ENCODE results near the gene OR6S1.
"Not testable (repeated sequence)": the region's sequence is repeated elsewhere in the genome, so short reads cannot be mapped to it uniquely, and the experiment has no call there.

OR6S1 gene

DNA sequence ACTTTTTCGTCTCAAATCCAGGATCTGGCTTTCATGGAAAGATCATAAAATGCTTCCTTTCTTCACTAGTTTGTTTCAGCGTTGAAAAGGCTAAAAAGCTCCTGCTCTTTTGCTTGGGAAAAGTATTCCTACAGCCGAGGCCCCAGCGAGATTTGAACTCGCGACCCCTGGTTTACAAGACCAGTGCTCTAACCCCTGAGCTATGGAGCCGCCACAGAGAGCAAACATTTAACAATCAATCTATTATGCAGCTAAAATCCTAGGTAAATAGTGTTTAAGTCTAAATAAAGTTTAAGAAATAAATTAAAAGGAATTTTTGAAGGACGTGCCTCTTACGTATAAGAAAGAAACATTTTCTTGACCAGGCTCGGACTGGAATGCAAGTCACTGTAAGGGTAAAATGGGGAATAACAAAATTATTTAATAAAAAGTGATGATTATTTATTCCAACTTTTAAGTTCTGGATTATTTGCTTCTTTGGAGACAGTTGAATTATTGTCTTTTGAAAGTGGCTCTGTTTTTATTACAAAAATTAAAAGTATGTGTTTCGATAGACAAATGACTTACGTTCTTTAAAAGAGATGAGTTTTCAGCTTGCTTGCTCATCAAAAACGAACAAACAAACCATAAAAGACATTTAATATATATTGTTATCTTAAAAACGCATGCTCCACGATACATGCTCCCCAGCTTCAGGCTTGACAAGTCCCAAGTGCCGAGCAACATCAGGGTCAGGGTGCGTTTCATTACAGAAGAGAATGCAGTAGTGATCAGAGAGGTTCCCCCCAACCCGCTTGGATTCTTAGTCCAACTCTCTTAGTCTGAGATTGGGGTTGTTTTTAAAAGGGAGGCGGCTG, 10.2 kb downstream of the OR6S1 start:
- peak; percentile 66 for DNase-seq (ENCODE audit: low read depth, low spot score)

DNA sequence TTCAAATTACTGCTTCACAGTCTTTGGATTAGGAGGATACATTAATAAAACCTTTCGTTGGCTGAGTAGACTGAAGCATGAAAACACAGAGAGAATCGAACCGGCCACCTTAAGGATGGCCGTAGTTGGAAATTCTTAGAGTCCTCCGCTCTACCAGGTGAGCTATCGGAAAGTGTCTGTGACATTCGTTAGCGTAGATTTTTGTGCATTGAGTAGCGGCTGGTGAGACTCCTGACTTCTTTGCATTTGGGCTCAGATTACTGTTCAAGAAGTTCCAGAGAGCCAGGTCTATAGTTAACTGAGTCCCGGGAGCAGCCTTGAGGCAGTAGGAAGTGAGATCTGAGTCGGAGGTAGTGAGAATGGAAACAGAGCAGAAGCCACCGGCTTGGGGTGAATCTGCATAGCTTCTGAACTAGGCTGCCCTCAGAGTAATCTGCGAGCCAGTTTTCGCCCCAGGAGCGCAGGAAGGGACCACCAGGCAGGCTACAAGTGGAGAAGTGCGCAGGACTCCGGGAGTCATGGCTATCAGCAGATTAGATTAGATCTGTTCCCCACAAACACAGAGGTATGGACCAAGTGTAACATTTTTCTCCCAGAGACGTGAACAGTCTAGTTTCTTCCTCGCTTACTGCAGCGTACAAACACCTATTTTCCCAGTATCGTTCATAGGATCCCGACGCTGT, 11.0 kb downstream of the OR6S1 start:
- peak; percentile 89 for DNase-seq (ENCODE audit: low read depth, low spot score)

DNA sequence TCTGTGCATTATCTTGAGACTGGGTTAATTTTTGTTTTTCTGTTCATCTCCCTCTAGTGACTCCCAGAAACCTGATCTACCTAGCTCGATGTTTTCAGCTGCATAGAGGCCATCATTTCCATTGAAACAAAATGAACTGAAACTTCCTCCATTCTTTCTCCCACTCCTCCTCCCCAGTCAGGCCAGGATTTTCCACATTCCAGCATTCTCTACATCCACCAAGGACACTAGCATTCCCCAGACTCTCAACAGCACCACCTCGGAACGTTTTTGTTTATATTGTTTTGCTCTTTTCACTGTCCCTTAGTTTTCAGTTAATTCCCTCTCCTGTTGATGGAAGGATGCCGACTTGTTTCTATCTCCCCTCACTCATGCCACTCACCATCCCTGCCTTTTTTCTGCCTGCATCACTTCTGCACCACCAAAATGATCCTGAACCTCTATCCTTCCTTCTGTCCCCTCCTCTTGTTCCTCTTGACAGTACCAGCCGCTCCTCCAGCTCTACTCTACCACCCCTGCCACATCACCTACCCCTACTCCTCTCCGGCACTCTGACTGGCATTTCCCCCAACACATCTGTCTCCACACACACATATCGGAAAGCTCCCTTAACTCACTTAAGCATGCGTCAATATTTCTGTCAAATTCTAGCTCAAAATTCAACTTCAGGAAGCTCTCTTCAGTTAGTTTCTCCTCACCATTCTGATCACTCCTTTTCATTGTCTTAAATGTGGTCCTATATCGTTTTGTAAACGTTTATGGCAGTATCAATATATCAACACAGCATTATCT, 13.2 kb downstream of the OR6S1 start:
- DNase-seq (ENCODE audit: low read depth, low spot score), result no peak

DNA sequence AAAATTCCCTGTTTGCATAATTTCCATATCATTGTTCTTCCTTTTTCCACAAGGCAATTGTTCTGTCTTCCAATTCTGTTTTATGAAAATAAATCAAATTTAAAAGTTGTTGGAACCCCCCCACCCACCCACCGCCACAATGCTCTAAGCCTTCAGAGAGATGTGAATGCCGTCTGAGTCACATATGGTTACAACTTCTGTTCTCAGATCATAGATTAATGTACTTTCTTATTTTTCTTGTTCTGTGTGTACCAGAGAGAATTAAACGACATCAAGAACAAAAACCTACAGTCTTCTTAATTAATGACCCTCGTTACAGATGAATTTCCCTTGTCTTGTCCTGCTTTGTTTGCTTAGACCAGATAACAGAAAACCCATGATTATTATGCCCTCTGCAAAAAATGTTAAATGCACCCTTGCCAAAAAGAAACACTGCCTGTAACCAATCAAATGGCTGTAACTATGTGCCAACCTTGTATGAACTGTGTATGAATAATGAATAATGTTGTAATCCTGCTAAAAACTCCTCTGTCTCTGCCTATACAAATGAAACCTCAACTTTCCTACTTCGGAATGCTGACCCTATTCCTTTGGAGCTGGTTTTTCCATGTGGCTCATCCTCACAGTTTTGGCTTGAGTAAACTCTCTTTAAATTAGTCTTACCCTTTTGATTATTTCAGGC, 14.0 kb downstream of the OR6S1 start:
- DNase-seq (ENCODE audit: low read depth, low spot score), result no peak

DNA sequence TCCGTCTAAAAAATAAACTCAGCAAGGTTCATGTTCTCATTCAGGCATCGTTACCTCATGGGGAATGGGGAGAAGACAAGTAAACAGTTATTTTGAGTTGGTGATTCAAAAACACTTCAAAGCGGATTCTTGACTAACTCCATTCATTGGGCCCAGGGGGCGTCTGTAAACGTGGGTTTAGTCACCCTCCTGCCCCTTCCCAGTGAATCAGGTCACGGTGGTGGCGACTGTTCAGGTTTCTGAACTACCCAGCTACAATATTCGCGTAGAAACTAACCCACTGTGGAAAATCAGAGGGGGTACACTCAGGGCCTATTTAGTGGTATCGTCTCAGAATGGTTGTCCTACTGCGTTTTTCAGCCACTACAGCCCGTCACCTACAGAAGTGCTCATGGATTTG, 15.2 kb downstream of the OR6S1 start:
- DNase-seq (ENCODE audit: low read depth, low spot score), result no peak

DNA sequence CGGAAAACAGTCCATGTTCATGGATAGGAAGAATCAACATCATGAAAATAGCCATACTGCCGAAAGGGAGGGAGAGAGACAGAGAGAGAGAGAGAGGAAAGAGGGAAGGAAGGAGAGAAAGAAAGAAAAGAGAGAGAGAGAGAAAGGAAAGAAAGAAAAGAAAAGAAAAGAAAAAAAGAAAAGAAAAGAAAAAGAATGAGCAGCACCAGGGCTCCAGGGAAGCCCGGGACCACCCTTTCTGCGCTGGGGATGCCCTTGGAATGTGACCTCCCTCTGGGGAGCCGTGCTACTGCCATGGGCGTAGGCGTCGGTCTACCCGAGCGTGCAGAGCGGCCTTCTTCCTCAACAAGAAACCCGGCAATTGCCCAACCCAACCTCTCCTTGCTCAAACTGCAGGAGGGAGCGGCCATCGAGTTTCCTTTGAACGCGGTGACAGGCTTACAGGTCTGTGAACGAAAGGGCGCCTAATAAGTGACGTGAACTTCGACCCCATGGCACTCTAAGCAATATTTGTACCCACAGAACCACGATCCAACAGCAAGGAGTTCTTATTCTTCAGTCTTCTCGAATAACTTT, 16.9 kb downstream of the OR6S1 start:
- DNase-seq (ENCODE audit: low read depth, low spot score), result peak; percentile 88

DNA sequence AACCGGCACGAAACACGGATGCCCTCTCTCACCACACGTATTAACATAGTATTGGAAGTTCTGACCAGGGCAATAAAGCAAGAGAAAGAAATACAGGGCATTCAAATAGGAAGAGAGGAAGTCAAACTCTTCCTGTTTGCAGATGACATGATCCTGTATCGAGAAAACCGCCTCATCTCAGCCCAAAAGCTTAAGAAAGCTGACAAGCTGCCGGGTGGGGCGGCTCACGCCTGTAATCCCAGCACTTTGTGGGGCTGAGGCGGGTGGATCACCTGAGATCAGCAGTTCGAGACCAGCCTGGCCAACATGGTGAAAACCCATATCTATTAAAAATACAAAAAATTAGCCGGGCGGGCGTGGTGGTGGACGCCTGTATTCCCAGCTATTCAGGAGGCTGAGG, 17.7 kb downstream of the OR6S1 start:
- no peak for DNase-seq (ENCODE audit: low read depth, low spot score)

DNA sequence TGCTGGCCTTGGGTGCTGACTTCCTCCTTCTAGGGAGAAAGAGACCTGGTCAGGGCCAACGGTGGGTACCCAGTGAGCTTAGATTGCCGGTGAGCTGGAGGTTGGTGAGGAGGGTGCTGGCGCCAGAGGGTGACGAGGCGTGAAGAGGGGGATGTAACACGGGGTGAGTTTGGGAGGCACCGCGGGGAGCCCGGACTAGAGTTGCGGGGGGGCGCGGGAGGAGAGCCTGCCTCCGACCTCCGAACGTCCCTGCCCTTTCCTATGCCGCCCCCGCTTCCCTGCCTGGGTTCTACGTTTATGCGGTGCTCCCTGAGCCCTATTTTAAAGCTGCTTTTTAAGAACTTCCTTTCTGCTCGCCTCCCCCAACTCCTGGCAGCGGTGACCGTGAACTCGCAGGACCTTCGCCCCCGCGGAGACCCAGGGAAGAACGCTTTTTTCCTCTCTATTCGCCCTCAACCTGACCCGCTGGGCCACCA, 18.6 kb downstream of the OR6S1 start:
- no peak for DNase-seq (ENCODE audit: low read depth, low spot score)

DNA sequence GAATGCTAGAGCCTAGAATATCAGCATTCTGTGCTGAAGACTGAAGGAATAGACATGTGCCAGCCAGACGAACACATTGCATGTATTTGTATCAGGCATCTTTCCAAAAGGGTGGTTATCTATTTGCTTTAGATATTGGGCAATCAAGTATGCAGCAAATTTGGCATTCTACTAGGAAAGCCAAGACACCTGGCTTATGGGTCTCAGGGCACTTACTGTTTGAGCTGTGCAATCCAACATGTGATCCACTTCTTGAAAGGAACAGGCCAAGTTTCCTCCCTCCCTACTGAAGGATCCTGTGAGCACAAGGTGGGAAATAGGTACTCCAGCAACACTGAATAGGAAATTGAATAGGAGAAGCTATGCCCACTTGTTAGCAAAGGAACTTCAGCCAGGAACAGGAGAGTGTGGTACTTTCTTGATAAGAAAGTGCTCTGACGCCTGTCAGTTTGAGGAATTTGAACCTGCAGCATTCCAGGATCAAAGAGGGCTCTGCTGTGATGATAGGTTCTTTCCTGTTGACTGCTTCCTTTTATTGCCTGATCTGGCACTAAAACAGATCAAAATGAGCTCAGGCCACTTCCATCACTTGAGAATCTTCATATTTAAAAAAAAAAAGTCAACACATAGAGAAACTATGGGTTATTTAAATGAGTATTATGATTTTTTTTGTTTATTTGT, 20.6 kb downstream of the OR6S1 start:
- DNase-seq (ENCODE audit: low read depth, low spot score), result no peak

DNA sequence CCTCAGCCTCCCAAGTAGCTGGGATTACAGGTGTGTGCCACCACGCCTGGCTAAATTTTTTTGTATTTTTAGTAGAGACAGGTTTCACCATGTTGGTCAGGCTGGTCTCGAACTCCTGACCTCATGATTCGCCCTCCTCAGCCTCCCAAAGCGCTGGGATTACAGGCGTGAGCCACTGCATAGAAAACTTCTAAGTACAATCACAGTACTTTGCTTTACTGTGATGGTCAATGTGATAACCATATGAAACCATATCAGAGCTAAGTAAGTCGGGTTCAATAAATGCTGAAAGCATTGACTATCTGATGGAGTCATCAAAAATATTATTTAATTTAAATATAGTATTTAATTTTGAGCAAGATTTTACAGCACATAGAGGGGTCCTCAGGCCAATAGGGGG, 21.8 kb downstream of the OR6S1 start:
- not testable (repeated sequence) for DNase-seq (ENCODE audit: low read depth, low spot score)

DNA sequence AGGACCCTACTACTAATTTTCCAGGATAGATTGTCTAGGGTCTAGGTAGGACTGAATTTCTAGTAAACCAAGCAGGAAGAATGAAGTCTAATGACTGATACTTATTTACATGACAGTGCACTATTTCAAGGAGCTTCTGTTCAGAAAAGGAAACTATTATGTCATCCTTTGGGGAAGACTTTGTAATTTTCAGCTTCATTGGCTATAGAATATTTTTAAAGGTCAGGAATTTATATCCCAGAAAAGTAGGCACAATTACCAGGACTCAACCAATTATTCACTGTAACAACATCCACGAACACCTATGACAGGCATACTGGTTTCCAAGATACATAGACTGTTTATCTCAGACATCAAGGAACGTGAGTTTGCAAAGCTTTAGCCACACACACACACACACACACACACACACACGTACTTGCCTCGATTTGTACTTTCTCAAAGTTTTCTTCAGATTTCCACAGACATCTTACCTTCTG, 23.2 kb downstream of the OR6S1 start:
- no peak for DNase-seq (ENCODE audit: low read depth, low spot score)

DNA sequence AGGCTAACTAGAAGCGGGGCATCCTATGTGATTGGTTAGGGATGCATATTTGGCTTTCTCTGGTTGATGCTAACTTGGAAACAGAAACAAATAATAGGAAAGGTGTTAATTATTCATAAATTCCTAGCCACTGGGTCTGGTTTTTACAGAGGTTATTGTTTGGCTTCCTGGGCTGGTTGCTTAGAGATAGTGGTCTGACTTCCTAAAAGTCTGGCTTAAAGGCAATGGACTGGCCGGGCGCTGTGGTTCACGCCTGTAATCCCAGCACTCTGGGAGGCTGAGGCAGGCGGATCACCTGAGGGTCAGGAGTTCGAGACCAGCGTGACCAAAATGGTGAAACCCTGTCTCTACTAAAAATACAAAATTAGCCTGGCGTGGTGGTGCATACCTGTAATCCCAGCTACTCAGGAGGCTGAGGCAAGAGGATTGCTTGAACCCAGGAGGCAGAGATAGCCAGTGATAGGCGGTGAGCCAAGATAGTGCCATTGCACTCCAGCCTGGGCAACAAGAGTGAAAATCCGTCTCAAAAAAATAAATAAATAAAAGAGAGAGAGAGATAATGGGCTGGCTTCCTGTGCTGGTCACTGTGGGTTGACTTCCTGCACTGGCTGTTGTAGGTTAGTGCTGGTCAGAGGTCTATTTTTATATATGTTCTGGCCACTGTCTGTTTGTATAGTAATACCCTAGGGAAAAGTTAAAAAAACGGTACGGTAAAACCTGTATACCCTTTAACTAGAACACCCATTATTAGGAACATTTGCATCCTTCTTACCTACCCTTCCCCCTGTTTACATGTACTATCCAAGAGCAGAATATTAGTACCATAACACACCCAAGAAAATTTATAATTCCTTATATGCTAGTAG, 24.1 kb downstream of the OR6S1 start:
- no peak for DNase-seq (ENCODE audit: low read depth, low spot score)

DNA sequence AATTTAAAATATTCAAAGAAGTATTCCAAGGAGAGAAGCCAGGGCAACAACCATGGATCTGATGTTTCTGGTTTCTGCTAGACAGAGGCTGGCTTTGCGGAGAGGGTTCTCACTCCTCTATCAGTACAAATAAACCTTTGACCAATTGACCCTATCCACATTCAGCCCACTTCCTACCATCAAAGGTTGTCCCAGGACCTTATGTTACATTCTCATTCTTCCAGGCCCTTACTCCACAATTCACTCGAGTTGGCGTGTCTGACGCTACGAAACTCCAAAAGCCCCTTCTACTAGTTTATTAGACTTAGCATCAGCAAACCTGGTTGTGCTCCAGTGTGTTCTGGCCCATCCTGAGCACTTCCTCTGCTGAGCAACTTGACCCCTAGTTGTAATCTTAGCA, 25.5 kb downstream of the OR6S1 start:
- no peak for DNase-seq (ENCODE audit: low read depth, low spot score)

DNA sequence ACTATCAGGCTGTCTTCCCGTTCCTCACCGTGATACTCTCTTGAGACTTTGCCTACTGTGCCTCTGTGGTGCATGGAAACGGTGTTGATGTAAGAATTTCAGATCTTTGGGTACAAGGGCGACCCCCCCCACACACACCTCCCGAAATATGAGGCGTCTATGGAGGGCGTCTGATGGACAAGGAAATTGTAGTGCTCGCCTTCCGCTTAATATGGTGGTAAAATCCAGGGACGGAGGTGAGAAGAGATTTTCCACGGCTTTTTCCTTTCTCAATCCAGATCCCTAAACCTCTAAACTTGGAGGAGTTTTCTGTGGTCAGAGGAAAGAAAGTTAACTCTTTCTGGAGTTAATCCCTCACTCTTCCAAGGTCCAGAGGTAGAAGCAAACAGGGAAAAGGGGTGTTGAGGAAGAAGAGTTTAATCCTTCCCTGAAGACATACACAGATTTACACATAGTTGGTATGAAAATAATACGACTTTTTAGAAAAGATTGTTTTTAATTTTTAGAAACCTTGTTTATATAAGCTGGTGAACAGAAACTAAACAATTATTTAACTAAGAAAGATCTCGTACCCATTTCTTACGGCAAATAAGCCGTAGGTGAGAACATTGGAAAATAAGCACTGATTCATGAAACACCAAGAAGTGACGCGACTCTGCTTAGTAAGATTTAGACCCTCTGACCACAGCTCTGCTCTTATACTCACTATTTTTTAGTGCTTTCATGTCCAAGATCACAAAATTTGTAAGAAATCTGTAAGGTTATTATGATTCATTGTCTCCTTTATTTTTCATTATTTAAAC, 27.3 kb downstream of the OR6S1 start:
- DNase-seq (ENCODE audit: low read depth, low spot score), result no peak

DNA sequence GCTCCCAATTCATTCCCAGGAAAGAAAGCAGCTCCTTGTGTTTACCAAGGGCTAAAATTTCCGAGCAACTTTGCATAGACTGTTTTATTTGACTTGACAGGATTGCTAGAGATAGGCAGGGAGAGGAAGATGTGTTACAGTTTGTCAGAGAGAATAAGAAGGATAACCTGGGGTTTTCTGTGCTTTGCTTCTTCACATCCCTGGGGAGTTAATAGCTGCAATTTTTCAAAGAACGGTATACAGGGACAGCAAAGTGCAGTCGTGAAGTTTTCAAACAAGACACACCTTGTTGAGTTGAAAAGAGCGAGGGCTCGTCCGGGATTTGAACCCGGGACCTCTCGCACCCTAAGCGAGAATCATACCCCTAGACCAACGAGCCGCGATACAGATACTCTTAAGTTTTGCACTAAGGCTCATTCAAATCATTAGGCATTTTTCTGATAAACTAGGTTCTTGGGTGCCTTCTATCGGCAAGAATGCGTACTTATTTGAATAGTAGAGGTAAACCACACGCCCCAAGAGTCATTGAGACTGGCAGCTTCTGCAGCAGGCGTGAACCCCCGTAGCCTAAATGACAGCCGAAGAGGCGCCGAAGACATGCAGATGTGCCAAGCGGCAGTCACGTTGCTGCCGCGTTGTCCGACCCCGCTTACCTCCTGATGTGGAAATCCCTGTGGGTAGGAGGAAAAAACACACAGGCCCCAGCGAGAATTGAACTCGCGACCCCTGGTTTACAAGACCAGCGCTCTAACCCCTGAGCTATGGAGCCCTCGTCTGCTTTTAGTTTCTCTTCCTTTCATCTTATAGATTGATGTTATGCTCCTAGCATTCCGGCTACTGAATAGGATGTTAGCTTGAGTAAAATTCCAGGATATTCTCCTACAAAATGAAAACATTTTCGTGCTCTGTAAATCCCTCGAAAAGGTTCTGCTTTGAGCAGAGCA, 28.1 kb downstream of the OR6S1 start:
- peak; percentile 99 for DNase-seq (ENCODE audit: low read depth, low spot score)

DNA sequence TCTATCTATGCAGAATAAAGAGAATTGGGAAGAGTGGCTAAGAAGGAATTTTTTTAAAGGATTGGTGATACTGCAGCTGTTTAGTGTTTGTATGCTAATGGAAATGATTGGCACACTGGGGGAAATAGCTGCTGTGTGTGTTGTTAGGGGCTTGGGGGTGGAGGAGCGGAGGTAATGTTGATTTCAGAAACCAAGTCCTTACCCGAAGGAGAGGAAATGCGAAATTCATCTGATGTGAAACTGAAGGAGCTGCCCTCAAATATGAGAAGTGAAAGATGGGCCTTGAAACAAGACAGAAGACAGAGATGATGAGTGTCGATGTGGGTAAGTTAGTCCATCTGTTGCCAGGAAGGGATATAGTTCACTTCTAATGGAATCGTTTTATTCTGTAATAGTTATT, 29.1 kb downstream of the OR6S1 start:
- no peak for DNase-seq (ENCODE audit: low read depth, low spot score)

DNA sequence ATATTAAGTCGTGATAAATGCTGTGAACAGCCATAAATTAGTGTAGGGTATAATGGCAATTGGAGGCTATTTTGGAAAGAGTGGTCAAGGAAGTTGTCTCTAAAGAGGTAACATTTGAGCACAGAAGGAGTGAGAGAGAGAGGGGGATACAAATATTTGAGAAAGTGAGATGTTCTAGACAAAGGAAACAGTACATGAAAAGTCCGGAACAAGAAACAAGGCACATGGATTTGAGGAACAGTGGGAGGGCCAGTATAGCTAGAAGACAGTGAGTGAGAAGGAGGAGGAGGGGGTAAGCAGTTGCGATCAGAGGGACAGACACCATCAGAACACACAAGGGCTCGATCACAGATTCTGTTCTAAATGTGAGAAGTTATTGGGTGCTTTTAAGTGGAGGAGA, 30.2 kb downstream of the OR6S1 start:
- DNase-seq (ENCODE audit: low read depth, low spot score), result no peak
